SK-N-MC (cell line): ENCODE data around the gene NDUFC1.

ENCODE experiments used
- EZH2 ChIP-seq: fragments of 200-600 bp; sonication (generic); IDR thresholded peaks from one replicate; pipeline ENCODE4 v1.6.1; 2017; ENCODE audit warnings: antibody characterized with exemption
- POLR2AphosphoS5 ChIP-seq: IDR thresholded peaks from 2 replicates; pipeline ENCODE4 v1.6.1; 2012; ENCODE audit warnings: mild to moderate bottlenecking, low read depth, low read length, borderline replicate concordance

DNA sequence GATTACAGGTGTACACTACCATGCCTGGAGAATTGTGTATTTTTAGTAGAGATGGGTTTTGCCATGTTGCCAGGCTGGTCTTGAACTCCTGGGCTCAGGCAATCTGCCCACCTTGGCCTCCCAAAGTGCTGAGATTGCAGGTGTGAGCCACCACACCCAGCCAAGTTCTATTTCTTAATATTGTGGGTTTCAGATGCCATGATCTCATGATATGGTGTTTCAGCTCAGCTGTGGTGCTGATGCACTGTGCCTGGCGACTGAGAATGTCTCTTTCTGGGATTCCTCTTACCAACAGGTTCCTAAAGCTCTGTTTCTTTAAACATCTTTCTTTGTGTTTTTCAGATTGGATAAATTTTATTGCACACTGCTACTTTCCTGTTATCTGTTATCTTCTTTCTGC lies 17.3 kb upstream of the NDUFC1 start:
- TF ChIP-seq POLR2AphosphoS5 (no peak), EZH2 (no peak)
